ENCODE results near the gene XRCC1. TPM values are rescaled to one million over a fixed set of nuclear protein-coding genes. Genes with fewer than 3 reads are reported as not detected.
"Not testable (repeated sequence)": the region's sequence is repeated elsewhere in the genome, so short reads cannot be mapped to it uniquely, and the experiment has no call there.

Gene XRCC1
- total RNA-seq, 1 donor = 43.4 TPM

- no peak for DNase-seq (ENCODE audit: low read depth in 2 of 3, low spot score in 2 of 3)
Measured at GRCh38 chr19:43548706-43549105, 26.6 kb downstream of the XRCC1 start.

- DNase-seq (ENCODE audit: low read depth in 2 of 3, low spot score in 2 of 3) = not testable (repeated sequence)
Measured at GRCh38 chr19:43547926-43548325, 27.4 kb downstream of the XRCC1 start.

- no peak for DNase-seq (ENCODE audit: low read depth in 2 of 3, low spot score in 2 of 3)
Measured at GRCh38 chr19:43546581-43546980, 28.7 kb downstream of the XRCC1 start.

- no peak for DNase-seq (ENCODE audit: low read depth in 2 of 3, low spot score in 2 of 3)
Measured at GRCh38 chr19:43545981-43546380, 29.3 kb downstream of the XRCC1 start.

GRCh38 chr19:43545276-43545675, 30.1 kb downstream of the XRCC1 start:
- no peak for DNase-seq (ENCODE audit: low read depth in 2 of 3, low spot score in 2 of 3)

- DNase-seq (ENCODE audit: low read depth in 2 of 3, low spot score in 2 of 3) = no peak
Measured at GRCh38 chr19:43544077-43544476, 31.2 kb downstream of the XRCC1 start.

GRCh38 chr19:43541920-43542650, 33.2 kb downstream of the XRCC1 start:
- no peak for DNase-seq (ENCODE audit: low read depth in 2 of 3, low spot score in 2 of 3)

GRCh38 chr19:43540381-43540780, 34.9 kb downstream of the XRCC1 start:
- DNase-seq (ENCODE audit: low read depth in 2 of 3, low spot score in 2 of 3) = no peak

- DNase-seq (ENCODE audit: low read depth in 2 of 3, low spot score in 2 of 3) = no peak
Measured at GRCh38 chr19:43538922-43539321, 36.4 kb downstream of the XRCC1 start.

- peak in 2 of 3 donors; percentile 59 to 71 for DNase-seq (ENCODE audit: low read depth in 2 of 3, low spot score in 2 of 3)
Measured at GRCh38 chr19:43534816-43535761, 40.2 kb downstream of the XRCC1 start.

- no peak for DNase-seq (ENCODE audit: low read depth in 2 of 3, low spot score in 2 of 3)
Measured at GRCh38 chr19:43534305-43534815, 41.0 kb downstream of the XRCC1 start.

GRCh38 chr19:43533546-43534304, 41.6 kb downstream of the XRCC1 start:
- DNase-seq (ENCODE audit: low read depth in 2 of 3, low spot score in 2 of 3) = peak; percentile 77 to 100 (median 100)

- peak; percentile 74 to 93 (median 91) for DNase-seq (ENCODE audit: low read depth in 2 of 3, low spot score in 2 of 3)
Measured at GRCh38 chr19:43532962-43533545, 42.3 kb downstream of the XRCC1 start, which contains the start of gene ZNF575. TSS of gene ZNF575 (plus strand) at chr19:43533188. CDS start at chr19:43534423, 1,235 bp downstream.

GRCh38 chr19:43532571-43532961, 42.8 kb downstream of the XRCC1 start:
- no peak for DNase-seq (ENCODE audit: low read depth in 2 of 3, low spot score in 2 of 3)

- no peak for DNase-seq (ENCODE audit: low read depth in 2 of 3, low spot score in 2 of 3)
Measured at GRCh38 chr19:43527860-43528622, 47.3 kb downstream of the XRCC1 start.

GRCh38 chr19:43526884-43527859, 48.2 kb downstream of the XRCC1 start, which contains the start of gene ETHE1:
TSS of gene ETHE1 (minus strand) at chr19:43527201. CDS start at chr19:43527177, 24 bp downstream.
- peak in 2 of 3 donors; percentile 63 to 64 for DNase-seq (ENCODE audit: low read depth in 2 of 3, low spot score in 2 of 3)

GRCh38 chr19:43525836-43526771, 49.2 kb downstream of the XRCC1 start:
- DNase-seq (ENCODE audit: low read depth in 2 of 3, low spot score in 2 of 3) = peak in 1 of 3 donors; percentile 16

Measured in hematopoietic multipotent progenitor cell (in vitro differentiated cells).